SHP77 (cell line): ENCODE measurements around the gene ARHGAP28.
A peak's percentile ranks its signal among the peaks of the same experiment; 100 is the strongest.

ENCODE experiments used
- DNase-seq, 2 experiments: peaks; one replicate each; lab custom pipeline; 2025; lab: John Stamatoyannopoulos, UW

ARHGAP28 gene

GRCh38 chr18:6733758-6734157, 4.2 kb downstream of the ARHGAP28 start:
- no peak for DNase-seq

GRCh38 chr18:6734726-6735430, 5.4 kb downstream of the ARHGAP28 start:
- DNase-seq = no peak

- no peak for DNase-seq
Measured at GRCh38 chr18:6737833-6738232, 8.3 kb downstream of the ARHGAP28 start.

GRCh38 chr18:6738622-6739021, 9.1 kb downstream of the ARHGAP28 start:
- no peak for DNase-seq

GRCh38 chr18:6741232-6741663, 11.7 kb downstream of the ARHGAP28 start:
- peak in 1 of 2 experiments; percentile 22 for DNase-seq

GRCh38 chr18:6741786-6742185, 12.3 kb downstream of the ARHGAP28 start:
- DNase-seq = no peak

- DNase-seq = no peak
Measured at GRCh38 chr18:6743999-6744398, 14.5 kb downstream of the ARHGAP28 start.

GRCh38 chr18:6744816-6745455, 15.4 kb downstream of the ARHGAP28 start:
- no peak for DNase-seq

GRCh38 chr18:6745504-6746031, 16.1 kb downstream of the ARHGAP28 start:
- DNase-seq = no peak

GRCh38 chr18:6746386-6746960, 17.0 kb downstream of the ARHGAP28 start:
- no peak for DNase-seq

- DNase-seq = peak; percentile 29 to 49
Measured at GRCh38 chr18:6747646-6748045, 18.1 kb downstream of the ARHGAP28 start.

- DNase-seq = no peak
Measured at GRCh38 chr18:6748241-6748640, 18.7 kb downstream of the ARHGAP28 start.

- no peak for DNase-seq
Measured at GRCh38 chr18:6750411-6750810, 20.9 kb downstream of the ARHGAP28 start.

GRCh38 chr18:6751222-6751621, 21.7 kb downstream of the ARHGAP28 start:
- DNase-seq = no peak

GRCh38 chr18:6752202-6752860, 22.8 kb downstream of the ARHGAP28 start:
- no peak for DNase-seq

GRCh38 chr18:6755107-6755506, 25.6 kb downstream of the ARHGAP28 start:
- no peak for DNase-seq

GRCh38 chr18:6757931-6758330, 28.4 kb downstream of the ARHGAP28 start:
- DNase-seq = no peak

GRCh38 chr18:6759579-6759978, 30.1 kb downstream of the ARHGAP28 start:
- DNase-seq = no peak

GRCh38 chr18:6763524-6763923, 34.0 kb downstream of the ARHGAP28 start:
- DNase-seq = no peak

- no peak for DNase-seq
Measured at GRCh38 chr18:6764382-6764781, 34.9 kb downstream of the ARHGAP28 start.

- no peak for DNase-seq
Measured at GRCh38 chr18:6773777-6774176, 44.3 kb downstream of the ARHGAP28 start.

GRCh38 chr18:6775237-6775636, 45.7 kb downstream of the ARHGAP28 start:
- DNase-seq = no peak

- no peak for DNase-seq
Measured at GRCh38 chr18:6775702-6776101, 46.2 kb downstream of the ARHGAP28 start.
